Inferior parietal cortex (tissue), 1 donor: ENCODE measurements around the gene SPAG9.
"Not testable (repeated sequence)": the region's sequence is repeated elsewhere in the genome, so short reads cannot be mapped to it uniquely, and the experiment has no call there.

ENCODE experiments used
- DNase-seq: peaks from one replicate; pipeline ENCODE4 v3.0.0-alpha.2; 2016; ENCODE audit errors: extremely low spot score

The SPAG9 gene

DNA sequence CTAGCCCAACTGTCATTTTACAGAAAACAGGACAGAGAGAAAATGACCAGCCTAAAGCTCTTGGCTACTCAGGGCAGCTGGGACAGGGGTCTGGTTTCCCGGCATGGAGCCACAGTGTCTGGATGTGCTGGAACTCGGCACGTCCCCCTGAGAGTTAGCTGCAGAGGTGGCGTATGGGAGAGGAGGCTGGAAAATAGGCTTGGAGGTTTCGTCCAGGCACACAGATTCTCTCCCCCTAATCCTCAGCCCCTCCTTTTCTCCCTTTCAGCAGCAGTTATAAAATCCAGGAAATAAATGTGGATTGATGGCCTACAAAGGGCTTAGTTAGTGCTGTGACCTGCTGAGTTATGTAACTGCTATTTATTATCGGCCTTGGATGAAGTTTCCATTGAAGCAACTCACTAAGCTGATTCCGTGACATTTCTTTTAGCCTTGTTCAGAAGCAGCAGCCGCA lies 165.0 kb downstream of the SPAG9 start:
- DNase-seq = no peak

DNA sequence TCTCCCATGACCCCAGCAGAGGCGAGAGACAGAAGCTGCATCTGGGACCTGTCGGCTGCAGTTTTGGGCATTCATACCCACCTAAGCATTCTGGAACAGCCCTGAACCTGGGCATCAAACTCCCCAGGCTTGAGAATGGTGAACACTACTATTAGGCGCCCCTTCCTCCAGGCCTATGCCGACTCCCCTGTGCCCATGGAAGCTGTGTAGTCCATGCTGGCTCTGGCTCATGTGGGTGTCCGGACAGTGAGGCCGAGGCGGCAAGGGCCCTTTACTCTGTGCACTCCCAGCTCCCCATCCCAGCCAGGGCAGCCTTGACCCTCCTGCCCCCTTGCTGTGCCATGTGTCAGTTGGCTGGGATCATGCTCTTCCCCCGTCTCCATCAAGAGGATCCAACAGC lies 165.5 kb downstream of the SPAG9 start:
- no peak for DNase-seq

GRCh38 chr17:50954641-50955121 lies 166.0 kb downstream of the SPAG9 start:
- DNase-seq = no peak

DNA sequence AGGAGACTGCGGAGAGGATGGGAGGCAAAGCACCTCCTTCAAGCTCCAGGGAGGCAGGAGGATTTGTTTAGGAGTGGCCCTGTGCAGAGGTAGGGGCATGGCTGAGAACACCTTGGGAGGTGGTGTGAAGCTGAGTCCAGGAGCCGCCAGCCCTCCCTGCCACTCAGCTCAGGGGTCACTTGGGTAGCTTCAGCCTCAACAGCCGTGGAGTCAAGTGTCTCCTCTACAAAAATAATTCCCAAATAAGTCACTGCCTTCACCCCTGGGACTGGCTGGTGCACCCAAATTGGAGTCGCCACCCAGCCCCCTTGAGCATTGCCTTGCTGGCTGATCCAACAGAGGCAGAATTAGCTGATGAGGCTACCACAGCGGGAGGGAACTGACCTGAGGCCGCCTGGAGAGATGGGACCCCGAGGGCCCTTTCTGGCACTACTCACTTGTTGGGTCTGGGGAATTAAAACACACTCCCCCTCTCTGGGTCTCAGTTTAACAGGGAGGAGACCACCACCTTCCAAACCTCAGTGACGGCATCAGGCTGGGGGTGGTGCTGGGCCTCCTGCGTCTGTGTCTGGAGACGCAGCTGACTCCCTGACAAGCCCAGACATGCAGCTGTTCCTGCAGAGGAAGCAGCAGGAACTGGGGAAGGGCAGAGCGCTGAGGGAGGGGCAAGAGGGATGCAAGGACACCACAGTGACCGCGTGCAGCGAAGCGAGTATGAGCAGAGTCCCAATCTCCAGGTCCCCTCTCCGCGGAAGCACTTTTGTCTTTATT lies 166.7 kb downstream of the SPAG9 start:
- no peak for DNase-seq

DNA sequence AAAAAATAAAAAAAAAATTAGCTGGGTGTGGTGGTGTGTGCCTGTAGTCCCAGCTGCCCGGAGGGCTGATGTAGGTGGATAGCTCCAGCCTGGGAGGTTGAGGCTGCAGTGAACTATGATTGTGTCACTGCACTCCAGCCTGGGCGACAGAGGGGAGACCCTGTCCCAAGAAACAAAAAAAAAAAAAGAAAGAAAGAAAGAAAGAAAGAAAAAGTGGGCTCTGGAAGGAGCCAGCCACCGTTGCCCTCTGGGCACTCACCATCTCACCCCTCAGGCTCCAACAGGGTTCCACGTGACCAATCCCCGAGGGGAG lies 167.2 kb downstream of the SPAG9 start:
- no peak for DNase-seq

GRCh38 chr17:50952889-50953288 lies 167.8 kb downstream of the SPAG9 start:
- no peak for DNase-seq

GRCh38 chr17:50952013-50952412 lies 168.7 kb downstream of the SPAG9 start:
- no peak for DNase-seq

GRCh38 chr17:50949989-50950877 lies 170.4 kb downstream of the SPAG9 start:
- DNase-seq = peak; percentile 72

- no peak for DNase-seq
Observed at GRCh38 chr17:50949128-50949988, 171.3 kb downstream of the SPAG9 start.

DNA sequence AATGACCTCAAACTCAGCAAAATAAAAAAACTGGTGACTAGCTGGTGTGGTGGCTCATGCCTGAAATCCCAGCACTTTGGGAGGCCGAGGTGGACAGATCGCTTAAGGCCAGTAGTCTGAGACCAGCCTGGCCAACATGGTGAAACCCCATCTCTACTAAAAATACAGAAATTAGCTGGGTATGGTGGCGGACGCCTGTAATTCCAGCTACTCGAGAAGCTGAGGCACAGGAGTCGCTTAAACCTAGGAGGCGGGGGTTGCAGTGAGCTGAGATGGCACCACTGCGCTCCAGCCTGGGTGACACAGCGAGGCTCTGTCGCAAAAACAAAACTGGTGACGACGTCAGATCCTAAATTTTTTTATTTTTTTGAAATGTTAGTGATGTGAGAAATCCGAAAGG lies 172.0 kb downstream of the SPAG9 start:
- no peak for DNase-seq

DNA sequence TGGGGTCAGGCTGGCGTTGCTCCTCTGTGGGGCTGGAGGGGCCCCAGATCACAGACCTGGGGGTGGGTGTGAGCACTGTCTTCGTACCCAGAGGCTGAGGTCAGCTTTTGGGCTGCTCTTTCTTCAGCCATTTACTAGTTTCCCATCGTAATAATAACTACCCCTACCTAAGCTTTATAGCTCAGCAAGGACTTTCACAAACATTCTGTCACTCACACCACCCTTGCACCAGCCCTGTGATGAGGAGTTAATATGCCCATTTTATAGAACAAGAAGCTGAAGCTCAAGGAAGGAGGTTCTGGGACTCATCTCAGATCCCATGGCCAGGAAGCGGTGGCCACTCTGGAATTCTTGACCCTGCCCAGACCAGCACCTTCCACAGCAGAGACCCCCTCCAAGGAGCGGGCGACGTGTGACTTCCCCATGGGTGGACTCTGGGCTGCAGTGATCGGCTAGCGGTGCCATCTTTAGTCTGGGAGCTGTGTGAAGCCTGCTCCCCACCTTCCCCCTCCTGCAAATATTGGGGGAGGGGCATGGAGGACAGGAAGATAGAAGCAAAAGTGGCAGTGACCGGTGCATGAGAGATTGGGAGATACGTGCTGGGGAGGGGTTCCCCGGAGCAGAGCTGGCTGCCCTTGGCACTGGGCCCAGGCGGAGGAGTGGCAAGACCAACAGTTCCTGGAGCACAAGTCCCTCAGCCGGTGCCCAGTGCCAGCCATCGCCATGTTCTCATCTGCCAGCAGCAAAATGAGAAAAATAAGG lies 172.7 kb downstream of the SPAG9 start:
- no peak for DNase-seq

- no peak for DNase-seq
Observed at GRCh38 chr17:50946891-50947781, 173.5 kb downstream of the SPAG9 start.

GRCh38 chr17:50946223-50946890 lies 174.3 kb downstream of the SPAG9 start:
- no peak for DNase-seq

GRCh38 chr17:50945779-50946222 lies 174.9 kb downstream of the SPAG9 start:
- no peak for DNase-seq

- no peak for DNase-seq
Observed at GRCh38 chr17:50944902-50945720, 175.6 kb downstream of the SPAG9 start.

DNA sequence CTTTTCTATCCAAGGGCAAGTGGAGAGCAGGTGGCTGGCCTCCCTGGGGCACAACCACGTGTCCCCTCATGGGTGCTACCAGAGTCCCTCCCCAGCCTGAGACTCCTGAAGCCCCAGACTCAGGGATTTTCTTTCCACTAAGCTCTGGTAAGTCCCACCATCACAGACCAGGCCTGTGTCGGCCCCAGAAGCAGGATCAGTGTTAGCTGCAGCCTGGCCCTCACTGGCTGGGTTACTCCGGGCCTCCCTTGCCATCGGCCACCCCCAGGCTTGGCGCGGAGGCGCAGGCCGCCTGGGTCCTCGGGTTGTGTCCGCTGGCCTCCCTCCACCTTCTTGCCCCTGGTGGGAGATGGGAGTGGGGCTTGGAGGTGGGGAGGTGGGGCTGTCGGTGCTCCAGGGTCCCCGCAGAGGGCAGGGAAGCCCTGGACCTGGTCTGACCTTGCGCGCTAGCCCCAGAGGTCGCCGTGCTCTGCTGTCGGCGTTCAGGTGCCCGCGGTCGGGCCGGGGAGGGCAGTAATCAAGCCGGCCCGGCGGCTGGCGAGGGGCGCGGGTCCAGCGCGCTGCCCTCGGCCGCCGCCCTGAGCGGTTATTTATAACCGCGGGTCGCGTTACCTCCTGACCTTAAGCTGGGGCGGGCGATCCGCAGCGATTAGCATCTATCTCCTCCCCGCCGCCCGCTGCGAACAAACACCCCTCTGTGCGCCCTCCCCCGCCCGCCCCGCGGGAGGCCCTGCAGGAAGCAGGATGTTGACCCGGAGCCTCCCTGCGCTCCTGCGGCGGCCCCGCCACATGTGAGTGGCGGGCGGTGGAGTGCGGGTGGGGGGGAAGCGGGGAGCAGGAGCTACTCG lies 176.4 kb downstream of the SPAG9 start:
- DNase-seq = peak; percentile 72

DNA sequence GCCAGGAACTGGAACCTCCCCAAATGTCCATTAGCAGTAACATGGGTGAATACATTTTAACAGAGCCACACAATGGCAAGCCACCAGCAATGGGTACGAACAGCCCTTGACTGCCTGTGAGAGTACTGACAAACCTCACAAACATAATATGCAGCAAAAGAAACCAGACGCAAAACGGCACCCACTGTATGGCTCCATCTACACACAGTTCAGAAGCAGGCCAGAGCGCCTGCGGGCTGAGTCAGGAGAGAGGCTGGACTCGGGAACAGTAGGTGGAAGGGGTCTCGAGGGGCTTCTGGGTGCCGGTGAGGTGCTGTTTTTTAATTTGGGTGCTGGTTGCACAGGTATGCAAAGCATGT lies 177.1 kb downstream of the SPAG9 start:
- DNase-seq = no peak

- DNase-seq = not testable (repeated sequence)
Observed at GRCh38 chr17:50941676-50942048, 179.0 kb downstream of the SPAG9 start.
